ENCODE results near the gene SYT8.

SYT8 gene

GRCh38 chr11:1870721-1871466 lies 36.1 kb downstream of the SYT8 start:
- Histone ChIP-seq H3K4me1 (ENCODE audit: control insufficient read depth, insufficient read depth, low read length) (no peaks in the 10 kb centered on the region), H3K4me3 (ENCODE audit: low read depth, low read length) (no peak overlapping the region), H3K36me3 (ENCODE audit: control insufficient read depth in 2 of 2, insufficient read depth in 1 of 2, low read length in 2 of 2) (no peaks in the 10 kb centered on the region), H3K27ac (ENCODE audit: extremely low read depth, low read depth, low read length) (no peak overlapping the region), H3K9me3 (ENCODE audit: control insufficient read depth, insufficient read depth, low read depth, low read length) (no peaks in the 10 kb centered on the region)
- ChIA-PET POLR2A (no interaction called here), CTCF (interaction anchor here (0.6 to 2.1 kb wide), 3 partner anchors 38 to 218 kb away, joined by 3 to 7 read pairs (median 3); no protein-coding TSS in a partner anchor)
- TF ChIP-seq GLIS2 (tag by site-specific recombination; IDR thresholded peaks at IDR 0.05): 0 out of 2 replicates have a peak, but pooled peaks have one; percentile 10
- TF ChIP-seq, protein P1, sequence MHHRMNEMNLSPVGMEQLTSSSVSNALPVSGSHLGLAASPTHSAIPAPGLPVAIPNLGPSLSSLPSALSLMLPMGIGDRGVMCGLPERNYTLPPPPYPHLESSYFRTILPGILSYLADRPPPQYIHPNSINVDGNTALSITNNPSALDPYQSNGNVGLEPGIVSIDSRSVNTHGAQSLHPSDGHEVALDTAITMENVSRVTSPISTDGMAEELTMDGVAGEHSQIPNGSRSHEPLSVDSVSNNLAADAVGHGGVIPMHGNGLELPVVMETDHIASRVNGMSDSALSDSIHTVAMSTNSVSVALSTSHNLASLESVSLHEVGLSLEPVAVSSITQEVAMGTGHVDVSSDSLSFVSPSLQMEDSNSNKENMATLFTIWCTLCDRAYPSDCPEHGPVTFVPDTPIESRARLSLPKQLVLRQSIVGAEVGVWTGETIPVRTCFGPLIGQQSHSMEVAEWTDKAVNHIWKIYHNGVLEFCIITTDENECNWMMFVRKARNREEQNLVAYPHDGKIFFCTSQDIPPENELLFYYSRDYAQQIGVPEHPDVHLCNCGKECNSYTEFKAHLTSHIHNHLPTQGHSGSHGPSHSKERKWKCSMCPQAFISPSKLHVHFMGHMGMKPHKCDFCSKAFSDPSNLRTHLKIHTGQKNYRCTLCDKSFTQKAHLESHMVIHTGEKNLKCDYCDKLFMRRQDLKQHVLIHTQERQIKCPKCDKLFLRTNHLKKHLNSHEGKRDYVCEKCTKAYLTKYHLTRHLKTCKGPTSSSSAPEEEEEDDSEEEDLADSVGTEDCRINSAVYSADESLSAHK (tag by site-specific recombination; IDR thresholded peaks at IDR 0.05): no peak
- TF ChIP-seq, protein P2, sequence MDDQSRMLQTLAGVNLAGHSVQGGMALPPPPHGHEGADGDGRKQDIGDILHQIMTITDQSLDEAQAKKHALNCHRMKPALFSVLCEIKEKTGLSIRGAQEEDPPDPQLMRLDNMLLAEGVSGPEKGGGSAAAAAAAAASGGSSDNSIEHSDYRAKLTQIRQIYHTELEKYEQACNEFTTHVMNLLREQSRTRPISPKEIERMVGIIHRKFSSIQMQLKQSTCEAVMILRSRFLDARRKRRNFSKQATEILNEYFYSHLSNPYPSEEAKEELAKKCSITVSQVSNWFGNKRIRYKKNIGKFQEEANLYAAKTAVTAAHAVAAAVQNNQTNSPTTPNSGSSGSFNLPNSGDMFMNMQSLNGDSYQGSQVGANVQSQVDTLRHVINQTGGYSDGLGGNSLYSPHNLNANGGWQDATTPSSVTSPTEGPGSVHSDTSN (CRISPR knock-in tag; IDR thresholded peaks at IDR 0.05): 0 out of 2 replicates have a peak, but pooled peaks have one; percentile 33

- Histone ChIP-seq H3K36me3 (ENCODE audit: control insufficient read depth in 2 of 2, insufficient read depth in 1 of 2, low read length in 2 of 2) (no peaks in the 10 kb centered on the region), H3K4me3 (ENCODE audit: low read depth, low read length) (no peak overlapping the region), H3K9me3 (ENCODE audit: control insufficient read depth, insufficient read depth, low read depth, low read length) (no peaks in the 10 kb centered on the region), H3K4me1 (ENCODE audit: control insufficient read depth, insufficient read depth, low read length) (no peaks in the 10 kb centered on the region), H3K27ac (ENCODE audit: extremely low read depth, low read depth, low read length) (no peak overlapping the region)
- POLR2A ChIA-PET: no interaction called here
- no peak for TF ChIP-seq KLF8 (tag by site-specific recombination; IDR thresholded peaks at IDR 0.05)
- TF ChIP-seq GLIS2 (tag by site-specific recombination; IDR thresholded peaks at IDR 0.05): 0 out of 2 replicates have a peak, but pooled peaks have one; percentile 2
- CTCF ChIA-PET: no interaction called here
These were observed 36.7 kb downstream of the SYT8 start for GRCh38 chr11:1871531-1871930.

DNA sequence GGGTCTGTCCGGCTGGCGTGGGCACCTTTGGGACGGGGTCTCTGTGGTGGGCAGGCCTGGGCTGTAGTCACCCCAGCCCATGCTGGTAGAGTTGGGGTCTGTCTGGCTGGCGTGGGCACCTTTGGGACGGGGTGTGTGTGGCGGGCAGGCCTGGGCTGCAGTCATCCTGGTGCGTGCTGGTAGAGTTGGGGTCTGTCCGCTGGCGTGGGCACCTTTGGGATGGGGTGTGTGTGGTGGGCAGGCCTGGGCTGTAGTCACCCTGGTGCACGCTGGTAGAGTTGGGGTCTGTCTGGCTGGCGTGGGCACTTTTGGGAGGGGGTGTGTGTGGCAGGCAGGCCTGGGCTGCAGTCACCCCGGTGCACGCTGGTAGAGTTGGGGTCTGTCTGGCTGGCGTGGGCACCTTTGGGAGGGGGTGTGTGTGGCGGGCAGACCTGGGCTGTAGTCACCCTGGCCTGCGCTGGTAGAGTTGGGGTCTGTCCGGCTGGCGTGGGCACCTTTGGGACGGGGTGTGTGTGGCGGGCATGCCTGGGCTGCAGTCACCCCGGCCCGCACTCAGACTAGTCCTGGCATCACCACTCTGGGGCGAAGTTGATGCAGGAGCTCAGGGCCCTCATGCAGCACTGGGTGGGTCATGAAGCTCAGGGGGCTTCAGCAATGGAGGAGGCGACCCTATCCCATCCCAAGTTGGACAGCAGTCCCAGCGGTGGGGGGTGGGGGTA lies 37.6 kb downstream of the SYT8 start:
- ChIA-PET POLR2A (no interaction called here), CTCF (no interaction called here)
- H3K36me3 ChIP-seq (ENCODE audit: control insufficient read depth in 2 of 2, insufficient read depth in 1 of 2, low read length in 2 of 2): no peaks in the 10 kb centered on the region
- H3K9me3 ChIP-seq (ENCODE audit: control insufficient read depth, insufficient read depth, low read depth, low read length): no peaks in the 10 kb centered on the region
- H3K4me3 ChIP-seq (ENCODE audit: low read depth, low read length): no peak overlapping the region
- no peak overlapping the region for H3K27ac ChIP-seq (ENCODE audit: extremely low read depth, low read depth, low read length)
- H3K4me1 ChIP-seq (ENCODE audit: control insufficient read depth, insufficient read depth, low read length): no peaks in the 10 kb centered on the region
- TF ChIP-seq ZNF24 (tag by site-specific recombination; IDR thresholded peaks at IDR 0.05): no peak
- TF ChIP-seq SP3 (tag by site-specific recombination; IDR thresholded peaks at IDR 0.05): no peak
- no peak for TF ChIP-seq ZNF654 (tag by site-specific recombination; IDR thresholded peaks at IDR 0.05; ENCODE audit: low read depth)
- no peak for TF ChIP-seq ZNF76 (tag by site-specific recombination; IDR thresholded peaks at IDR 0.05; ENCODE audit: borderline replicate concordance, low read depth)
- TF ChIP-seq ZNF48 (tag by site-specific recombination; IDR thresholded peaks at IDR 0.05): no peak
- TF ChIP-seq ZNF501 (tag by site-specific recombination; IDR thresholded peaks at IDR 0.05): no peak
- TF ChIP-seq, protein P1 (tag by site-specific recombination; IDR thresholded peaks at IDR 0.05): no peak
- TF ChIP-seq, protein P3, sequence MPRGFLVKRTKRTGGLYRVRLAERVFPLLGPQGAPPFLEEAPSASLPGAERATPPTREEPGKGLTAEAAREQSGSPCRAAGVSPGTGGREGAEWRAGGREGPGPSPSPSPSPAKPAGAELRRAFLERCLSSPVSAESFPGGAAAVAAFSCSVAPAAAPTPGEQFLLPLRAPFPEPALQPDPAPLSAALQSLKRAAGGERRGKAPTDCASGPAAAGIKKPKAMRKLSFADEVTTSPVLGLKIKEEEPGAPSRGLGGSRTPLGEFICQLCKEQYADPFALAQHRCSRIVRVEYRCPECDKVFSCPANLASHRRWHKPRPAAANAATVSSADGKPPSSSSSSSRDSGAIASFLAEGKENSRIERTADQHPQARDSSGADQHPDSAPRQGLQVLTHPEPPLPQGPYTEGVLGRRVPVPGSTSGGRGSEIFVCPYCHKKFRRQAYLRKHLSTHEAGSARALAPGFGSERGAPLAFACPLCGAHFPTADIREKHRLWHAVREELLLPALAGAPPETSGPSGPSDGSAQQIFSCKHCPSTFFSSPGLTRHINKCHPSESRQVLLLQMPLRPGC (tag by site-specific recombination; IDR thresholded peaks at IDR 0.05): no peak
- TF ChIP-seq ZNF514 (tag by site-specific recombination; IDR thresholded peaks at IDR 0.05): no peak
- no peak for TF ChIP-seq ZNF629 (tag by site-specific recombination; IDR thresholded peaks at IDR 0.05)
- no peak for TF ChIP-seq ZNF140 (tag by site-specific recombination; IDR thresholded peaks at IDR 0.05)
- TF ChIP-seq YY2 (tag by site-specific recombination; IDR thresholded peaks at IDR 0.05): no peak
- TF ChIP-seq ZNF266 (tag by site-specific recombination; IDR thresholded peaks at IDR 0.05; ENCODE audit: low read depth): no peak
- no peak for TF ChIP-seq ZNF580 (tag by site-specific recombination; IDR thresholded peaks at IDR 0.05)
- no peak for TF ChIP-seq KLF1 (tag by site-specific recombination; IDR thresholded peaks at IDR 0.05)
- TF ChIP-seq ZNF10 (tag by site-specific recombination; IDR thresholded peaks at IDR 0.05): no peak

Measured in HEK293 (cell line).